ENCODE results near the gene PCOLCE2.

- TF ChIP-seq FOXA1 (IDR thresholded peaks at IDR 0.05) (no peak), TARDBP (IDR thresholded peaks at IDR 0.05) (no peak), L3MBTL2 (conservative IDR thresholded peaks at IDR 0.05) (no peak), FOXK2 (IDR thresholded peaks at IDR 0.05) (no peak), FOXM1 (IDR thresholded peaks at IDR 0.05; ENCODE audit: borderline replicate concordance) (no peak), SP1 (IDR thresholded peaks at IDR 0.05) (no peak), BHLHE40 (IDR thresholded peaks at IDR 0.05; ENCODE audit: borderline replicate concordance) (no peak), LEF1 (IDR thresholded peaks at IDR 0.05; ENCODE audit: borderline replicate concordance) (no peak), SUZ12 (IDR thresholded peaks at IDR 0.05) (no peak), ELF4 (IDR thresholded peaks at IDR 0.05) (no peak), ZNF384 (IDR thresholded peaks at IDR 0.05) (no peak), CTBP1 (IDR thresholded peaks at IDR 0.05; ENCODE audit: borderline replicate concordance) (no peak), HDGF (IDR thresholded peaks at IDR 0.05; ENCODE audit: borderline replicate concordance) (no peak)
- TF ChIP-seq, protein P1, sequence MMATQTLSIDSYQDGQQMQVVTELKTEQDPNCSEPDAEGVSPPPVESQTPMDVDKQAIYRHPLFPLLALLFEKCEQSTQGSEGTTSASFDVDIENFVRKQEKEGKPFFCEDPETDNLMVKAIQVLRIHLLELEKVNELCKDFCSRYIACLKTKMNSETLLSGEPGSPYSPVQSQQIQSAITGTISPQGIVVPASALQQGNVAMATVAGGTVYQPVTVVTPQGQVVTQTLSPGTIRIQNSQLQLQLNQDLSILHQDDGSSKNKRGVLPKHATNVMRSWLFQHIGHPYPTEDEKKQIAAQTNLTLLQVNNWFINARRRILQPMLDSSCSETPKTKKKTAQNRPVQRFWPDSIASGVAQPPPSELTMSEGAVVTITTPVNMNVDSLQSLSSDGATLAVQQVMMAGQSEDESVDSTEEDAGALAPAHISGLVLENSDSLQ (IDR thresholded peaks at IDR 0.05): no peak
These were observed 13.8 kb downstream of the PCOLCE2 start for GRCh38 chr3:142875099-142875498.

All from HEK293T (cell line).